Medulla oblongata (tissue), 1 donor: ENCODE data around the gene CALD1.

Experiments
- DNase-seq: peaks from one replicate; pipeline ENCODE4 v3.0.0-alpha.2; 2015; ENCODE audit errors: extremely low spot score

Gene CALD1

GRCh38 chr7:134827436-134827835, 48.0 kb downstream of the CALD1 start:
- no peak for DNase-seq

- no peak for DNase-seq
Measured at GRCh38 chr7:134827889-134828288, 48.5 kb downstream of the CALD1 start.

DNA sequence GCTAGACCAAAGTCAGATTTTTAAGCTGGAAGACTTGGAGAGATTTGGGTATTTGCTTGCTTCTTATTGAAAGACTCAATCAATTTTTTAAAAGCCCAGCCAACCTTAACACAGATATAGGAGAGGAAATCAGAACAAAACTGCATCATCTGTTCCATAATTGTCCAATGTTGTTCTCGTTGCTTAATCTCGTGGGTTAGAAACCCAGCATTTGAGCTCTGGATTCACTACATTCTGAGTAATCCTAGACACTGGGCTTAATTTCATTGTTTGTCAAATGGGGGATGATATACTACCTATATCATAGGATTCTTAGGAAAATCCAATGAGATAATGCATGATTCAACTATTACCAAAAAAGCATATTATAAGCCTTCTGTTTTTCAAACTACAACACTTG, 48.9 kb downstream of the CALD1 start:
- DNase-seq, result no peak

- DNase-seq, result no peak
Measured at GRCh38 chr7:134829380-134829986, 50.0 kb downstream of the CALD1 start.

GRCh38 chr7:134831862-134832261, 52.4 kb downstream of the CALD1 start:
- no peak for DNase-seq

- no peak for DNase-seq
Measured at GRCh38 chr7:134832367-134832766, 52.9 kb downstream of the CALD1 start.

- no peak for DNase-seq
Measured at GRCh38 chr7:134834689-134835462, 55.4 kb downstream of the CALD1 start.

- DNase-seq, result no peak
Measured at GRCh38 chr7:134835463-134835823, 56.0 kb downstream of the CALD1 start.

DNA sequence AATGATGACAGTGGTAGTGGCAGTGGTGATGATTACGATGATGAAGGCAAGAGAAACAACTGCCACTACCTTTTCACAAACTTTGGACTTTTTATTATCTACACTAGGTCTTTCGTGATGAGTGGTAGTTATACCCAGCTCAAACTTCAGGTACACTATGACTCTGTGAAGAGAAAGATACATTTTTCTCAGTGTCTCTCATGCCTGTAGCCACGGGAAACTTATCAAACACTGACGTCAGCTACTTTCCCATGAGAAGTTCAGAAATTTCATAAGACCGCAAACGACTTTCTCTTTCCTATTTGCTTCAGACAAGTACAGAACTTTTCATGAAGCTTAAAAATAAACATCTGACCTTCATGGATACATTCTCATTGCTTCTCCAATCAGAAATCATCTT, 57.0 kb downstream of the CALD1 start:
- no peak for DNase-seq

GRCh38 chr7:134839298-134839697, 59.9 kb downstream of the CALD1 start:
- no peak for DNase-seq

GRCh38 chr7:134842062-134842461, 62.6 kb downstream of the CALD1 start:
- DNase-seq, result no peak

GRCh38 chr7:134842886-134843430, 63.5 kb downstream of the CALD1 start:
- DNase-seq, result no peak

- no peak for DNase-seq
Measured at GRCh38 chr7:134844200-134844599, 64.8 kb downstream of the CALD1 start.

DNA sequence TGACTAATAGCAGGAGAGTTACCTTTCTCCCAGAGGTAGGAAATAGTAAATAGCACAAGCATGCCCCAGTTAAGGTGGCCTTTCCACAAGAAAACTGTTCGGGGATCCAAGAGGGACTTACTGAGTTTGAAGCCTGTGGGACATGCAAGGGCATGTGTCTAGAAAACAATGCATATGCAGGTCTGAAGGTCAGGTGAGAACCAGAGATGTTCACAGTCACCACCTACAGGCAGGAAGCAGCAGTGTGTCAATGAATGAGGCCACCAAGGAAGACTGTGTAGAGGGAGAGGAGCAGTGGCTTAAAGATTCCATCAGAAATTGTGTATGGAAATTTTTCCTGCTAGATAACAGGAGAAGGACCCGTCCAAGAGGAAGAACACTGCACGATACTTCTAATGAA, 66.0 kb downstream of the CALD1 start:
- DNase-seq, result no peak

GRCh38 chr7:134847851-134848588, 68.6 kb downstream of the CALD1 start:
- DNase-seq, result no peak

GRCh38 chr7:134850066-134850465, 70.6 kb downstream of the CALD1 start:
- no peak for DNase-seq

DNA sequence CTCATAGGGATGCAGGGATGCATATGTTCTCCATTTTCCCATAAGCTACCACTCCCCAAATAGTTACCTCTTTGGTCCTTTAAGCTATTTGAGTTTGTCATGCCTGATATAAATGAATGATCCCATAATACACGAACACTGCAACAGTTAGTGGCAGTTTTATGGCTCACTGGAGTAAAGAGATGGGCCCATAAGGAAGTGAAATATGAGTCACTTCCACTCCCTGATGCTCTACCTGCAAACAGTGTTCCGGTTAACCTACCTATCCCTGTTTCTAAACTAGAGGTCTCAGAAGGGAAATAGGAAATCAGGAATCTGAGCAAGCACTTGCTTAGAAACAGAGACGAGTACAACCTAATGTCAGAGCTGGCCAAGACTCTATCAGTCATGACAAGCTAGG, 71.7 kb downstream of the CALD1 start:
- no peak for DNase-seq

- no peak for DNase-seq
Measured at GRCh38 chr7:134852625-134853024, 73.2 kb downstream of the CALD1 start.

GRCh38 chr7:134854816-134855215, 75.4 kb downstream of the CALD1 start:
- DNase-seq, result no peak

GRCh38 chr7:134855442-134855841, 76.0 kb downstream of the CALD1 start:
- no peak for DNase-seq

GRCh38 chr7:134856091-134856490, 76.7 kb downstream of the CALD1 start:
- DNase-seq, result no peak

DNA sequence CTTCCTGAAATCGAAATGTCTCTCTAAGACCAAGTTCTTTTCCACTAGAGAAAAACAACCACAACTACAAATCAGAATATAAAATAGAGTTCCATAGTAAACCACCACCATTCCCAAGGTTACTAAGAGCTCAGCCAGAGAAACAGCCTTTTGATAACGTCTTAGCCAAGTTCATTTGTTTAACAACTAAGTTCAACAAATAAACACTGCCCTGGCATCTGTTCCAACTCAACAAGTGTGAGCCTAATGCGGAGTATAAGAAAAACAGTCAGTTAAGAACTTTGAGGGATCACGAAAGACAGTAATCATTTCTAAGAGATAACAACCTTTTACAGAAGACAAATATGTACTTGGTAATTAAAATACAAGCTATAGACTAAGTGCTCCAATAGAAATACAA, 77.3 kb downstream of the CALD1 start:
- DNase-seq, result no peak

GRCh38 chr7:134857958-134858357, 78.5 kb downstream of the CALD1 start:
- no peak for DNase-seq
